ENCODE measurements around the gene NFATC2.

DNA sequence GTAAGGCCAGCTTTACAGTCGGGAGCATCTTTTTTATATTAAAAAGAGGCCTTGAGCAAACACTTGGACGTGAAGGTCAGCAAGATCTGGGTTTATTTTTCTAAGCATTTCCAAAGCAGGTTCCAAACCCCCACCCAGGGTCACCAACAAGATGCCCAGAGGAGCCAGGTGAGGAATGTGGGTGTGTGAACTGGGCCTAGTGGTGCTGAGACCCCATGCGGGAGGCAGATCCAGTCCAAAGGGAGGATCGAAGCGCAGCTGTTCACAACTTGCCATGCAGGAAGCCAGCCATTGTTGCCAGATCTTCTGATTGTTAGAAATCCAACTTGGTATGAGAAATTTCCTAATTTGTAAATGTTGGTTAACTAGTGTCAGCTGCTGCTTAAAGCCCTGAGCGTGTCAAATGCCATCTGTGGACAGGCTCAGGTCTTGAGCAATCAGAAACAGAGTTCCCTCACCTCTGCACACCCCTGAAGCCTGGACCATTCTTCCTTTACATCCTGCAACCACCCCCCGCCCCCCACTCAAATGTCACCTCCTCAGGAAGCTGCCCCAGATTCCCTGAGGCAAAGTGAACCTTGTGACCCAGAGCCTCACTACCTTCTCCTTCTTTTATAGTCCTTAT is 46.5 kb downstream of the NFATC2 start:
- TF ChIP-seq, protein P1, sequence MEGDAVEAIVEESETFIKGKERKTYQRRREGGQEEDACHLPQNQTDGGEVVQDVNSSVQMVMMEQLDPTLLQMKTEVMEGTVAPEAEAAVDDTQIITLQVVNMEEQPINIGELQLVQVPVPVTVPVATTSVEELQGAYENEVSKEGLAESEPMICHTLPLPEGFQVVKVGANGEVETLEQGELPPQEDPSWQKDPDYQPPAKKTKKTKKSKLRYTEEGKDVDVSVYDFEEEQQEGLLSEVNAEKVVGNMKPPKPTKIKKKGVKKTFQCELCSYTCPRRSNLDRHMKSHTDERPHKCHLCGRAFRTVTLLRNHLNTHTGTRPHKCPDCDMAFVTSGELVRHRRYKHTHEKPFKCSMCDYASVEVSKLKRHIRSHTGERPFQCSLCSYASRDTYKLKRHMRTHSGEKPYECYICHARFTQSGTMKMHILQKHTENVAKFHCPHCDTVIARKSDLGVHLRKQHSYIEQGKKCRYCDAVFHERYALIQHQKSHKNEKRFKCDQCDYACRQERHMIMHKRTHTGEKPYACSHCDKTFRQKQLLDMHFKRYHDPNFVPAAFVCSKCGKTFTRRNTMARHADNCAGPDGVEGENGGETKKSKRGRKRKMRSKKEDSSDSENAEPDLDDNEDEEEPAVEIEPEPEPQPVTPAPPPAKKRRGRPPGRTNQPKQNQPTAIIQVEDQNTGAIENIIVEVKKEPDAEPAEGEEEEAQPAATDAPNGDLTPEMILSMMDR (IDR thresholded peaks at IDR 0.05), result no peak
- TF ChIP-seq POLR2A (IDR thresholded peaks at IDR 0.05), result no peak

All from uterus (tissue), 2 donors.